Adipose tissue (tissue), 3 donors: Measurements from ENCODE around the gene EPHA2. TPM values are rescaled to one million over a fixed set of nuclear protein-coding genes. Genes with fewer than 3 reads are reported as not detected.
"Not testable (repeated sequence)": the region's sequence is repeated elsewhere in the genome, so short reads cannot be mapped to it uniquely, and the experiment has no call there.

Experiments used
- H3K27ac ChIP-seq: one replicate; pipeline ENCODE4 v1.5.1; 2013; ENCODE audit warnings: low read depth, low read length
- WGBS, 3 donors: extraction: QIAGEN DNeasy Blood & Tissue Kit; methylation state at CpG; one replicate each; pipeline ENCODE4 v1.1.7; 2013; 5-methylcytosine and 5-hydroxymethylcytosine counted together
- polyA plus RNA-seq, 3 donors: library from polyadenylated mRNA; stranded (reverse); fragments of 200-250 nt; gene quantifications; one replicate each; pipeline ENCODE4 v1.2.3, GENCODE V29; 2013
- donor health status: healthy with polysubstance abuse.
- donor health status: Bipolar disorder and iron deficiency.
- donor health status: healthy.

Gene EPHA2
- polyA plus RNA-seq, 3 donors: 4.1 to 20.0 (median 9.4) TPM

- 91 to 94% (median 92%) methylated on average over 12 to 15 of the region's 15 CpGs for WGBS, 3 donors
- no peak overlapping the region for H3K27ac ChIP-seq
Observed at GRCh38 chr1:16172218-16172830, 16.5 kb upstream of the EPHA2 start.

GRCh38 chr1:16171314-16172151 lies 15.7 kb upstream of the EPHA2 start:
- H3K27ac ChIP-seq: no peak overlapping the region
- 88 to 94% (median 90%) methylated on average over 19 of the region's 19 CpGs for WGBS, 3 donors

GRCh38 chr1:16170283-16170673 lies 14.4 kb upstream of the EPHA2 start:
- 94 to 97% (median 97%) methylated on average over 3 of the region's 3 CpGs for WGBS, 3 donors
- H3K27ac ChIP-seq: no peak overlapping the region

- no peak overlapping the region for H3K27ac ChIP-seq
- 57 to 80% (median 78%) methylated on average over 13 of the region's 13 CpGs for WGBS, 3 donors
Observed at GRCh38 chr1:16168622-16169360, 12.9 kb upstream of the EPHA2 start.

- WGBS, 3 donors: 65 to 68% (median 67%) methylated on average over 10 of the region's 10 CpGs
- not testable (repeated sequence) for H3K27ac ChIP-seq
Observed at GRCh38 chr1:16168144-16168495, 12.3 kb upstream of the EPHA2 start.

GRCh38 chr1:16167331-16168143 lies 11.7 kb upstream of the EPHA2 start:
- 8 to 13% (median 9%) methylated on average over 42 to 60 of the region's 60 CpGs for WGBS, 3 donors
- H3K27ac ChIP-seq: no peak overlapping the region

- WGBS, 3 donors: 49 to 100% (median 50%) methylated on average over 2 of the region's 2 CpGs
- H3K27ac ChIP-seq: no peak overlapping the region
Observed at GRCh38 chr1:16166117-16166516, 10.2 kb upstream of the EPHA2 start.

- 73 to 84% (median 77%) methylated on average over 7 of the region's 7 CpGs for WGBS, 3 donors
- no peak overlapping the region for H3K27ac ChIP-seq
Observed at GRCh38 chr1:16165548-16165947, 9.7 kb upstream of the EPHA2 start.

GRCh38 chr1:16165073-16165364 lies 9.2 kb upstream of the EPHA2 start:
- H3K27ac ChIP-seq: no peak overlapping the region
- 50 to 62% (median 55%) methylated on average over 5 of the region's 5 CpGs for WGBS, 3 donors

GRCh38 chr1:16164213-16165072 lies 8.6 kb upstream of the EPHA2 start:
- no peak overlapping the region for H3K27ac ChIP-seq
- 65 to 73% (median 65%) methylated on average over 17 of the region's 17 CpGs for WGBS, 3 donors

- WGBS, 3 donors: 87 to 93% (median 92%) methylated on average over 12 of the region's 12 CpGs
- H3K27ac ChIP-seq: not testable (repeated sequence)
Observed at GRCh38 chr1:16163608-16164212, 7.8 kb upstream of the EPHA2 start.

- WGBS, 3 donors: 44 to 63% (median 53%) methylated on average over 27 to 32 of the region's 32 CpGs
- H3K27ac ChIP-seq: no peak overlapping the region
Observed at GRCh38 chr1:16162163-16162822, 6.4 kb upstream of the EPHA2 start.

- WGBS, 3 donors: 81 to 94% (median 91%) methylated on average over 5 of the region's 5 CpGs
- no peak overlapping the region for H3K27ac ChIP-seq
Observed at GRCh38 chr1:16161717-16162116, 5.8 kb upstream of the EPHA2 start.

GRCh38 chr1:16158993-16159831 lies 3.3 kb upstream of the EPHA2 start:
- WGBS, 3 donors: 85 to 90% (median 86%) methylated on average over 16 of the region's 16 CpGs
- H3K27ac ChIP-seq: no peak overlapping the region

- WGBS, 3 donors: 59 to 82% (median 70%) methylated on average over 5 of the region's 5 CpGs
- H3K27ac ChIP-seq: no peak overlapping the region
Observed at GRCh38 chr1:16158025-16158424, 2.2 kb upstream of the EPHA2 start.

GRCh38 chr1:16156848-16157495 lies 1.1 kb upstream of the EPHA2 start:
- 64 to 86% (median 68%) methylated on average over 13 of the region's 13 CpGs for WGBS, 3 donors
- H3K27ac ChIP-seq: no peak overlapping the region
